Activated naive CD4-positive, alpha-beta T cell treated with anti-CD3 and anti-CD28 coated beads, Interleukin-2, amount 50 U/mL, for 16 hours (primary cell): ENCODE measurements around the gene AP4M1.
A peak's percentile ranks its signal among the peaks of the same experiment; 100 is the strongest.

ENCODE experiments used
- DNase-seq: peaks from one replicate; pipeline ENCODE4 v3.0.0-alpha.2; 2020

Gene AP4M1, protein sequence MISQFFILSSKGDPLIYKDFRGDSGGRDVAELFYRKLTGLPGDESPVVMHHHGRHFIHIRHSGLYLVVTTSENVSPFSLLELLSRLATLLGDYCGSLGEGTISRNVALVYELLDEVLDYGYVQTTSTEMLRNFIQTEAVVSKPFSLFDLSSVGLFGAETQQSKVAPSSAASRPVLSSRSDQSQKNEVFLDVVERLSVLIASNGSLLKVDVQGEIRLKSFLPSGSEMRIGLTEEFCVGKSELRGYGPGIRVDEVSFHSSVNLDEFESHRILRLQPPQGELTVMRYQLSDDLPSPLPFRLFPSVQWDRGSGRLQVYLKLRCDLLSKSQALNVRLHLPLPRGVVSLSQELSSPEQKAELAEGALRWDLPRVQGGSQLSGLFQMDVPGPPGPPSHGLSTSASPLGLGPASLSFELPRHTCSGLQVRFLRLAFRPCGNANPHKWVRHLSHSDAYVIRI

DNA sequence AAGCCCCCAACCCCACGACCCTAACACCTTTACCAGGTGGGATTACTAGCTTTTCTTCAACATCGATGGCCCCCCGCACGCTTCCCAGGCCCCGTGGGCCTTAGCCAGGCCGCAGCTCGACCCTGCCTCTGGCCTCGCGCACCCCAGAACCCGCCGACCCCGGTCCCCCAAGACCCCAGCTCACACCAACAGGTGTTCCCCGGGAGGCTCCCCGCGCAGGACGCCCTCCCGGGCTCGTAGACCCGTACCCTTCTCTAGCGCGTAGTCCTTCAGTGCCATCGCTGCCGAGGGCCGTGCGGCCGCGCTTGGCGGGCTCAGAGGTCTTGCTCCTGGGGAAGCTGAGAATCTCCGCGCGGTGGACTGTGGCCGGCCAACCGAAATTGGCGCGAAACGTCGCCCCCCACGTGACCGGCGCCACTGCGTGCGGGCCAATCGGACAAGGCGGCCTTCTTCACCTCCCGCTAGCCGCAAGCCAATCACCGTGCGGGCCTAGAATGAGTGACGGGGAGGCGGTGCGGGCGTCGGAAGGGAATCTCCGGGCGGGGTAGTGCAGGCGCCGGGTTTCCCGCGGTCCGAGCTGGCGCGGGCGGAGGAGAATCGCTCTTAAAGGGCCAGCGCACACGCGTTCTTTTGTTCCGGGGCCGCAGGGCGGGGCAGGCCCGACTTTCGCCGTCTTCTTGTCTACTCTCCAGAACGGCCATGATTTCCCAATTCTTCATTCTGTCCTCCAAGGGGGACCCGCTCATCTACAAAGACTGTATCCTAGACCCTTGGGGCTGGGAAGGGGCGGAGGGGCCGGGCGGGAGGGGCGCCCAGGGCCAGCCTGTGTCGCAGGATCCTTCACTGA, at the start of gene AP4M1, which contains the start of gene MCM7:
AP4M1 (plus strand) TSS at position 628 of the 847 bp plus-strand sequence; CDS start at position 700, 72 bp downstream.
MCM7 (minus strand) TSS at position 382 of the 847 bp plus-strand sequence; CDS start at position 279, 103 bp downstream.
- DNase-seq: peak; percentile 95

DNA sequence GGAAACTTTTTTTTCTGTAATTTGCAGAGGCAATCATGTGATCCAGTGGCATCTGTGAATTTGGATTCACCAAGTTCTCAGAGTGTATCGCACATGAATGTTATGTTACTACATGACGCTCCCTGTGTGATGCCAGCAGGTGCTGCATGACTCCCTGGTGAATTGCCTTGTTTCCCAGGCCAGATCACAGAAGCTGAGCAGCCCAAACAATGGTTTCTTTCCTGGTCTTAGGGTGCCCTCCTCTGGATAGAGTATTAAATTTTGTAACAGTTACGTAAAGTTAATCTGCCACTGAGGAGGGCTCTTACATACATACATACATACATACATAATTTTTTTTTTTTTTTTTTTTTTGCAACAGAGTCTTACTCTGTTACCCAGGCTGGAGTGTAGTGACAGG, 48.2 kb upstream of the AP4M1 start:
- no peak for DNase-seq

DNA sequence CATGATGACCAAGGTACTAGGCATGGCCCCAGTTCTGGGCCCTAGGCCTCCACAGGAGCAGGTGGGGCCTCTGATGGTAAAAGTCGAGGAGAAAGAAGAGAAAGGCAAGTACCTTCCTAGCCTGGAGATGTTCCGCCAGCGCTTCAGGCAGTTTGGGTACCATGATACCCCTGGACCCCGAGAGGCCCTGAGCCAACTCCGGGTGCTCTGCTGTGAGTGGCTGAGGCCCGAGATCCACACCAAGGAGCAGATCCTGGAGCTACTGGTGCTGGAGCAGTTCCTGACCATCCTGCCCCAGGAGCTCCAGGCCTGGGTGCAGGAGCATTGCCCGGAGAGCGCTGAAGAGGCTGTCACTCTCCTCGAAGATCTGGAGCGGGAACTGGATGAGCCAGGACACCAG, 44.4 kb upstream of the AP4M1 start:
- DNase-seq: no peak

DNA sequence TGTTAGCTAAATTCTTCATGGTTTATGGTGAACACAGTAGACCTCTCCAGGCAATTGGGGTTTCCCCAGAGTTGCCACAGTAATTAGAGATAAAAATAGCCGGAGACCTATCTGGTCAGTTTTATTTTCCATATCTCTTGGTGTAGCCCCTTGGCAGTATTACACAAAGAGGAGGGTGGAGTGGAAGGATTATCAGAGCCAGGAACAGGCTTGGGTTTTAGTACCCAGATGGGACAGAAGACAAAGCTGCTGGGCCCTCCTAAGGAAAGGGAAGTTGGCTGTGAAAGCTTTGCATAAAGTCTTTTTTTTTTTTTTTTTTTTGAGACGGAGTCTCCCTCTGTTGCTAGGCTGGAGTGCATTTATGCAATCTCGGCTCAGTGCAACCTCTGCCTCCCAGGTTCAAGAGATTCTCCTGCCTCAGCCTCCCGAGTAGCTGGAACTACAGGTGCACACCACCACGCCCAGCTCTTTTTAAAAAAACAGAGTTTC, 42.1 kb upstream of the AP4M1 start:
- no peak for DNase-seq

DNA sequence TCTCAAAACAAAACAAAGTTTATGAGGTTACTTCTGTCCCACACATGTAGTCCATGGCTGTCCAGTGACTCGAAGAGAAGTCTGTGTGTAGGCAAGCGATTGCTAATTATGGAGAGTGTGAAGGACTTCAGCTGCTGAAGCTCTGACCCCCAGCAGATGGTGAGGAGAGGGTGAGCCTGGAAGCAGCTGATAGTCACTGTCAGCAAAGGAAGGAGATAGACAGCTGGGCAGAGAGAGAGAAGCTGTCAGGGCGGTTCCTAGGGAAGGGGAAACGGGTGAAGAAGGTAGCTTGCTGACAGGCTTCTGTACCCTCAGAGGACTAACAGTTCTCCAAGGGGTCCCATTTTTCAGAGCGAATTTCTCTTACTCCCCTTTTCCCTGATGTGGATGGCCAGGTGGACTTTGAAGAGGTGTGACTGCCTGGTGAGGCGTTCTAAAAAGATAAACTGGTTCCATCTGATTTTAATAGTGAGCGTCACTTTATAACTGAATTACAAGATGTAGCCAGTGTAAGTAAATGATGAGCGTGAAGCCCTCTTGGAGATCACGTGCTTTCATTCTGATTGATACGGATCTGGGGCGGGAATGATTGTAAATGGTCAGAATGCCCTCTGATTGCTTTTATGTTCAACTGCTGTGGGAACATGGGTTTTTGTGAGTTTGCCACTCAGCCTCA, 39.8 kb upstream of the AP4M1 start:
- no peak for DNase-seq

DNA sequence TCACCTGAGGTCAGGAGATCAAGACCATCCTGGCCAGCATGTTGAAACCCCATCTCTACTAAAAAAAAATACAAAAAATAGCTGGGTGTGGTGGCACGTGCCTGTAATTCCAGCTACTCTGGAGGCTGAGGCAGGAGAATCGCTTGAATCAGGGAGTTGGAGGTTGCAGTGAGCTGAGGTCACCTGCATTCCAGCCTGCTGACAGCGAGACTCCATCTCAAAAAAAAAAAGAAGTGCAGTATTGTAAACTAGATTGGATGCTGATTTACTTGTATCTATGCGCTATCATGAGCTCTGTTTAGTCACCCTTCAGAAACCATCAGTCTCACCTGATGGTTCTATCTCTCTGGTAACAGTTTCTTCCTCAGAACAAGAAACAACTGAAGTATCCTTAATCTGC, 38.1 kb upstream of the AP4M1 start:
- no peak for DNase-seq

DNA sequence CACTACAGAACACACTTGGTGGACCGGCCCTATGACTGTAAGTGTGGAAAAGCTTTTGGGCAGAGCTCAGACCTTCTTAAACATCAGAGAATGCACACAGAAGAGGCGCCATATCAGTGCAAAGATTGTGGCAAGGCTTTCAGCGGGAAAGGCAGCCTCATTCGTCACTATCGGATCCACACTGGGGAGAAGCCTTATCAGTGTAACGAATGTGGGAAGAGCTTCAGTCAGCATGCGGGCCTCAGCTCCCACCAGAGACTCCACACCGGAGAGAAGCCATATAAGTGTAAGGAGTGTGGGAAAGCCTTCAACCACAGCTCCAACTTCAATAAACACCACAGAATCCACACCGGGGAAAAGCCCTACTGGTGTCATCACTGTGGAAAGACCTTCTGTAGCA, 37.3 kb upstream of the AP4M1 start:
- DNase-seq: no peak

DNA sequence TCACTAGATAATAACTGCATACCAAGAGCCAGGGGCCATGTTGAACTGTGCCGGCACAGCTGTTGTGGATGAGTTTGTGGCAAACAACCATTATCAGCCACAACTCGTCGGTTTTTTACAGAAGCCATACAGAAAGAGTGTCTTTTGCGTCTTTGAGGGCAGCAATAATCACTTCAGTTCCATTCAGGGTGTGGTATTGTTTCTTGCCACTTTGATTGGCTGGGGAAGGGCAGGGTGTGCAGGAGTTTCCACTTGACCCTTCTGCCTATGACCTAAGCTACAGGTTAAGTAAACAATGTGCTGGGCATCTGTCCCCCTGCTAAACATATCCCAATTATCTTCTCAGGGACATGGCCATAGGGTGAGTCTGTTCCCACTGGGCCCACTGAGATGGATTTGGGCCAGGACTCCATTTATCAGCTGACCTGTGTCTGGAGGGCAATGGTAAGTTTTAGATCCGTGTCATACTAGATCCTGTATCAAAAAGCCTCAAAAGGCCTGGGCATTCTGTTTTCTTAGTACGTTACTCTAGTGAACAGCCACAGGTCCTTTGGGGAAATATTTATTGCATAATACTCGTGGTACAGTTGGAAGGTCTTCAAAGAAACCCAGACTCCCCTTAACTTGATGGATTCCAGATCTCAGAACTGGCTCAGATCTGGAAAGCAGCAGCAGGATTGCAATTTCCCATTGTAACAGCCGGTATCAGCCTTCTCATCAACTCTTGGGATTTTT, 35.8 kb upstream of the AP4M1 start:
- DNase-seq: no peak

DNA sequence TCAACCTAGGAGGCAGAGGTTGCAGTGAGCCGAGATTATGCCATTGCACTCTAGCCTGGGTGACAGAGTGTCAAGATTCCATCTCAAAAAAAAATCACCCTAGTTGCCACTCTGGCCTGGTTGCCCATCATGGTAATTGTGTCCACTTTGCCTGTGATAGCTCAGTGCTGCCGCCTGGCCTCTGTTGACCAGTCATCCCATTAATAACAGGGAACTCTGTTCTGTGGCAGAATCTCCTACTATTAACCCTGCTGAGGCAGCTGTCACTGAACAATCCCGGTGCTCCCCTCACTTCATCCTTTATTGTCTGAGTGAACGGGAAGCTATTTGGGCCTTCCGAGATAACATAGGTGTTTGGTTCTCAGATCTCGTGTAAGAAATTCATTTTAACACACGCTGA, 34.5 kb upstream of the AP4M1 start:
- no peak for DNase-seq

DNA sequence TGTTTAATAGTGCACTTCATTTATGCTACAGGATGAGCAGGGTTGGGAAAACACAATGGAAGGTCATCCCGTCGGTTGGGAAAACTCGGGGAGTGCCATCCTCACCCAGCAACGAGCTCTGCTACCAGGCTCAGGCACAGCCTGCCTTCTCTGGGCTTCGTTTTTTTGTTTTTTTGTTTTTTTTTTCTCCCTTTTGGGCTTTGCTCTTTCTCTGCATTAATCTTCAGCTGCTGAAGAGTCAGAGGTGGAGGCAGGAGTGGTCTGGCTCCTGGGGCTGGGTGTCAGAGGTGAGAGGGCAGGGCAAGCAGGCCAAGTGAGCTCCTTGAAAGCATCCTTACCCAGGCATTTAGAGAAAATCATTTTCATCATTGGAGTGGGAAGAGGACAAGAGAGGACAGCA, 31.5 kb upstream of the AP4M1 start:
- no peak for DNase-seq

DNA sequence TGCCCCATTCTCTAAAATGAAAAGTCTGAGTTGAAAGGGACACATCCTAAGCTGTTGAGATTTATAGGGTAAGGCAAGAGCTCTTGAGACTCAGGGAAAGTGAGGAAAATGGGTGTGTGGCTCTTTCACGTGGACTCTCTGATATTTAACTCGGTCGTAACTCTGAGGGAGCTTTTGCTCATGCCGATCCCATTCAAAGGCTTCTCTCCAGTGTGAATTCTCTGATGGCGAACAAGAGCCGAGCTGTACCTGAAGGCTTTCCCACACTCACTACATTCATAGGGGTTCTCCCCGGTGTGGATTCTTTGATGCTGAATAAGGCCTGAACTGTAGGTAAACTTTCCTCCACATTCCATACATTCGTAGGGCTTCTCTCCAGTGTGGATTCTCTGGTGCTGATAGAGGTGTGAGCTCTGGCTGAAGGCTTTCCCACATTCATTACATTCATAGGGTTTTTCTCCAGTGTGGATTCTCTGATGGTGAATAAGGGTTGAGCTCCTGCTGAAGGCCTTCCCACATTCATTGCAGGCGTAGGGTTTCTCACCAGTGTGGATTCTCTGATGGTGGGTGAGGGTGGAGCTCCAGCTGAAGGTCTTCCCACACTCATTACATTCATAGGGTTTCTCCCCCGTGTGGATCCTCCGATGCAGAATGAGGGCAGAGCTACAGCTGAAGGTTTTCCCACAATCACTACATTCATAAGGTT, 30.3 kb upstream of the AP4M1 start:
- DNase-seq: no peak

DNA sequence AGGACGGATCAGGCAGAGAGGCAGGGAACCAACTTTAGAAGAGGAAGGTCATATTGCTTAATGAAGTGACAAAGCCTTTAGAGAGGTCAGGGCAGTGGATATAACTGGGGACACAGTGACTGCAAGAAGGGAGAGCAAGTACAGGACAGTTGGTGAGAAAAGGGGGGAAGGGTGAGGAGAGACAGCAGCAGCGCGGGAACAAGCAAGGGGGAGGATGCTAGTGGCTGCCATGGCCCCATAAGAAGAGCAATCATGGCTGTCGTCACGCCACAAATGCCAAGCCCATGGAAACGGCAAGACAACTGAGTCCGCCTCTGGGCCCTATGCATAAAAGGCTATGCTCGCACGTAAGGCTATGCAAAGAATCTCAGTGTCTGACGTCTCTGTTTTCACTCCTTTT, 29.0 kb upstream of the AP4M1 start:
- DNase-seq: no peak

DNA sequence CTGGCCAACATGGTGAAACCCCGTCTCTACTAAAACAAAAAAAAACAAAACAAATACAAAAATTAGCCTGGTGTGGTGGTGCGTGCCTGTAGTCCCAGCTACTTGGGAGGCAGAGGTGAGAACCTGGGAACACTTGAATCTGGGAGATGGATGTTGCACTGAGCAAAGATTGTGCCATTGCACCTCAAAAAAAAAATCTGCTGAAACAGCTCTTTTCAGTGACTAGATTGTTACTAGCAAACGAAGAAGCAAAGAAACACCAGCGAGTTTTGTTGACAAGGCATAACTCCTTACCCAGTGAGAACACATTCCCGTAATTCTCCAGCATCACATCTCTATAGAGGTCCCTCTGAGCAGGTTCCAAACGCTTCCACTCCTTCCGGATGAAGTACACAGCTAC, 26.6 kb upstream of the AP4M1 start:
- no peak for DNase-seq

DNA sequence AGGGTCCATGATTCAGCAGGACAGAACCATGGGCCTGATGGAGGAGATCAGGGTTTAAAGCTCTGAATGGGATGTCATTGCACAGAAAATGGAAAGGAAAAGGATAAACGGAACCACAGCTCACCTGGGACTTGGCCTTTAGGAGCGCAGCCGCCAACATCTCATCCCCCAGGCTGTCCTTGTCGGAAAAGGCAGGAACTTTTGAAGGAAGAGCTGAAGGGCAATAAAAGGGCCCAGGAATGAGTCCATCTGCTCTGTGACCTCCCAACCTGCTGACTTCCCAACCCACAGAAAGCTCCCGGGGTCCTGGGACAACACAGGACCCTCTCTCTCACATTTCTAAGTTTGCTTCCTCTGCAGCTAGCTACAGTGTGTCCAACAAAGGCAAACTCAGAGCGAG, 26.0 kb upstream of the AP4M1 start:
- DNase-seq: no peak

DNA sequence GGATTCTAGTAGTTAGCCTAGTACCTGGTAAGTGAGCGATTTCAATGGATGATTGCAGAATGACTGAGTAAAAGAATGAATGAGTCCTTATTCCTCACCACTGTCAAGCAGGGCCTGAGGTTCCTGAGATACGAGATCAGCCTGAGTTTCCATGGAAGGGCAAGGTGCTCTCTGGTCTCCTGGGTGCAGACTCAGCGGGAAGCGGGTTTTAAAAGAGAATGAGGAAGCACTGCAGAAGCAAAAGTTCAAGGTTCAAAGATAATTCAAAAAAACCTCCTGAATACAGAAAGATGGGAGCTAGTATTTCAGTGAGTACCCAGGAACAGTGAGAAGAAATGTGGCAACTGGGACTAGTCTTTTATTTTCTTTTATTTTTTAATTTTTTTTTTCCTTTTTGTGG, 24.2 kb upstream of the AP4M1 start:
- no peak for DNase-seq

DNA sequence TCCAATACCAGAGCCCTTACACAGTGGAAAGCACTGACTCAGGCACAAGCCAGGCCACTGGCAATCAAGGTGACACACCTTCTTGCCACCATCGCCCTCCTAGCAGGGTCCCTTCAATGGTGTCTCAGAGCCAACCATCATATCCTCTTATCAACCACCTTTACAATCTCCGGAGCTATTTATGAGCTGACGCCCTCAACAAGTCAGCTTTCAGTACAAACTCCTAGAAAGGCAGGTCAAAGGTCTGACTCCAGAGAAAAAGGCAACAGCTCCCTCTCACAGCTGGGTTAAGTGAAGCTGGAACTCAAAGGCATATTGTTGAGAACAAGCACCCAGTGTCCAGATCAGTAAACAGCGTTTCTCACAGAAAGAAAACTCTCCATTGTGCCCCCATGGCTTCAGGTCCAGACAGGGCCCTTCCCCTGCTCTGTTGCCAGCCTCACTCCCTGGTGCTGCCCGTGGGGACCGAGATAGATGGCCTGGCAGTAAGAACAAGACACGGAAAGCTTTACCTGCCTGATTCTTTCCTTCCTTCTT, 22.4 kb upstream of the AP4M1 start:
- DNase-seq: no peak

DNA sequence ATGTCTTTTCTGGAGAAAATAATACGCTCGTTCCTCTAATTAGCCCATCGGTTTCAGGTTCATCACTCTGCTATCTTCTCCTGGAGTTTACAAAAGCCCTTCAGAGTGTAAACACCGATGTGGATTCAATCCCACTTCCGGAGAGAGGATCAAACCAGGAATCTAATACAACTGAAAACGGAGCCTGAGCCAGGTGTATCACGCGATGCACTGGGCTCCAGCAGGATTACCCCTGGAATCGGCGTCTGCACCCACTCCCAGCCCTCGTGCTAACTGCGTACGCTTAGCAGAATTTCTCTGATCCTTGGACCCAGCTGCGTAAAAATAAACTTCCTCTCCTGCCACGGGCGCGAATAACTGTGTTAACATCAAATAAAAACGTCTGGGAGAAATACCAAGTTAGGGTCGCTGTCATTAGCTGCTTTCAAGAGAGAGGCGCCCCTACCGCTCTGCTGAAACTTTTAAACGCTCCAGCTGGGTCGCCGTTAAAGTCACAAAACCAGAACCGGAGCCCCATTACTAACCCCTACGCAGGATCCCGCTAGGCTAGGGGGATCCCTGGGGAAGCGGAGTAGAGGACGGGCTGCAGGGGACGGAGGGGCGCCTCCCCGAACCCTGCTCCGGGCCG, 20.4 kb upstream of the AP4M1 start:
- DNase-seq: no peak

DNA sequence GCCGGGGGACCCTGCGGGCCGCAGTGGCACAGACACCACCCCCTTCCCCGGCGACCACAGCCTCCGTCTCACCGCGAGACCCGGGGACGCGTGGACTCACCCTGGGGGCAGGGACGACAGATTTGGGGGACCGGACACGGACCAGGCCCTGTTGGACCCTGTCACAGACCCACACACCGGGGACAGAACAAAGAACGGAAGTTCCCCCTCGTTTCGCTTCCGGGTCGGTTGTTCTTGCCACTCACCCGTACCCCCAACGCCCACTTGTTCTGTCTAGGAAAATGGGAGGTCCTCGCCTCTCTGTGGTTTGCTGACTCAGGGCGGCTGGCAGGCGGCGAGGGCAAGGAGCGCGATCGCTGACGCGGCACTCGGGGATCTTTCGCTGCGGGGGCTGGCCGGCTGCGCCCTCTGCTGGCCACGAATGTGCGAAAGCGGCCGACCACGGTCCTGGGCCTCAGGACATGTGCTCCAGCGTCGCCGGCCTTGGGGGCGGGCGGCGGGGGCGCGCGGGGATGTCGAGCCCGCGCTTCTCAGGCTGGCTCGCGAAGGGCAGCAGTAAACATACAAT, 19.8 kb upstream of the AP4M1 start, which contains the start of gene ZNF3:
ZNF3 (minus strand) TSS at position 189 of the 568 bp plus-strand sequence. CDS start 4,366 bp downstream, outside the sequence.
- peak; percentile 97 for DNase-seq

DNA sequence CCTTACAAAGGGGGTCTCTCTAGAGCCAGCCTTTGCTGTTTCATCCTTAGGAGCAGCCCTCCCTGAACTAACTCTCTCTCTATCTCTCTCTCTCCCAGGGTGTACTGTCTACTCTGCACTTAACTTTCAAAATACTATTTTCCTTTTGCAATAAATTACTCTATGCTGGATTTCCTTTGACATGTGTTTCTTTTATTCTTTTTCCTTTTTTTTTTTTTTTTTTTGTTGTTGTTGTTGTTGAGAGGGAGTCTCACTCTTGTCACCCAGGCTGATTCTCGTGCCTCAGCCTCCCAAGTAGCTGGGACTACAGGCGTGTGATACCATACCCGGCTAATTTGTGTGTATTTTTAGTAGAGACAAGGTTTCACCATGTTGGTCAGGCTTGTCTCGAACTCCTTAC, 18.5 kb upstream of the AP4M1 start:
- DNase-seq: no peak

DNA sequence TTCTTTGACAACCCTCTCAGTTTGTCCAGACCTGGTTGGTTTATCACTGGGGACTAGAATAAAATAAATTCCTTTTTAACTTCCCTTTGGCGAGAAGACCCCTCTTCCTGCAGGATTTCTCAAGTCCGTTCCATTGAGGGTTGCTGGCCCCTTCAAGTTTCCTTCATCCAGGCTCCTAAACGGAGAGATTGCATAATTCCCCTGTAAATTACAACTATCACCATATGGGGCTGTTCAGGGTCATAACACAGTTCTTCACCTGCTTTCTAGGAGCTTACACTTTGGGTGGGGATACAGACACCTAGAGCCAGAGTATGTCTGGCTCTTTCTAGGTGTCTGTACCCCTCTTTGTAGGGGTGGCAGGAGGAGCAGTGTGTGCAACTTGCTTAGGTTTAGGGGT, 15.9 kb upstream of the AP4M1 start:
- no peak for DNase-seq
